Esophagus muscularis mucosa (tissue), 4 donors: ENCODE data around the gene RYR2. TPM values are rescaled to one million over a fixed set of nuclear protein-coding genes. Genes with fewer than 3 reads are reported as not detected.

Experiments used
- DNase-seq: peaks from one replicate; pipeline ENCODE4 v3.0.0-alpha.2; 2017; ENCODE audit errors: extremely low spot score
- H3K27ac ChIP-seq, 4 donors: fragments of 200-600 bp; sonication (generic); replicated peaks in 1 of 4; 1 replicate in 3 of 4; 2 replicates in 1 of 4; pipeline ENCODE4 v1.5.1; 2016 to 2019; ENCODE audit warnings: mild to moderate bottlenecking in 1 of 4
- H3K27me3 ChIP-seq, 4 donors: fragments of 200-600 bp; sonication (generic); one replicate each; pipeline versions ENCODE4 v1.5.1 to v1.6.0; 2016 to 2019
- H3K36me3 ChIP-seq, 4 donors: fragments of 200-600 bp; sonication (generic); one replicate each; pipeline ENCODE4 v1.5.1; 2016 to 2019
- H3K4me1 ChIP-seq, 4 donors: fragments of 200-600 bp; sonication (generic); one replicate each; pipeline ENCODE4 v1.5.1; 2016 to 2019
- H3K4me3 ChIP-seq, 4 donors: fragments of 200-600 bp; sonication (generic); 1 replicate in 2 of 4; 2 replicates in 2 of 4; pipeline ENCODE4 v1.5.1; 2016 to 2019; ENCODE audit warnings: mild to moderate bottlenecking in 4 of 4, moderate library complexity in 1 of 4
- H3K9me3 ChIP-seq, 4 donors: fragments of 200-600 bp; sonication (generic); 1 replicate in 3 of 4; 2 replicates in 1 of 4; pipeline ENCODE4 v1.5.1; 2016 to 2019
- EP300 ChIP-seq: sonication (generic); formaldehyde crosslinking; IDR thresholded peaks from one replicate; pipeline ENCODE4 v1.6.1; 2017; ENCODE audit warnings: antibody characterized with exemption
- POLR2A ChIP-seq: fragments of 450-650 bp; IDR thresholded peaks from one replicate; pipeline ENCODE4 v1.6.1; 2017; ENCODE audit warnings: antibody characterized with exemption, moderate library complexity, mild to moderate bottlenecking, low read depth
- POLR2AphosphoS5 ChIP-seq, 2 donors: sonication (generic); formaldehyde crosslinking; IDR thresholded peaks; one replicate each; pipeline ENCODE4 v1.6.1; 2017; ENCODE audit warnings: antibody characterized with exemption in 2 of 2
- WGBS: methylation state at CpG from one replicate; pipeline ENCODE4 v1.1.5; 2018; 5-methylcytosine and 5-hydroxymethylcytosine counted together
- intact Hi-C: fragments of 100-400 bp; cut with DNase I; formaldehyde crosslinking; loops from one replicate; pipeline ENCODE4 v1.15.1; 2023
- total RNA-seq, 4 donors: library from RNA; depleted of rRNA; stranded (reverse); fragments of >200 nt; gene quantifications; one replicate each; pipeline versions ENCODE4 v1.1.0 to v1.2.1, GENCODE V29; 2016
- TF ChIP-seq, protein P1 (sequence below), 3 experiments: fragments of 200-600 bp in 2 of 3; fragments of 450-650 bp in 1 of 3; sonication (generic) in 2 of 3; IDR thresholded peaks; one replicate each; pipeline ENCODE4 v1.5.1; 2017 to 2019; ENCODE audit warnings: antibody characterized with exemption in 3 of 3, mild to moderate bottlenecking in 2 of 3, moderate library complexity in 1 of 3

The RYR2 gene
- 10 to 100 TPM; 29.8 to 56.3 (median 38.9) TPM for total RNA-seq

DNA sequence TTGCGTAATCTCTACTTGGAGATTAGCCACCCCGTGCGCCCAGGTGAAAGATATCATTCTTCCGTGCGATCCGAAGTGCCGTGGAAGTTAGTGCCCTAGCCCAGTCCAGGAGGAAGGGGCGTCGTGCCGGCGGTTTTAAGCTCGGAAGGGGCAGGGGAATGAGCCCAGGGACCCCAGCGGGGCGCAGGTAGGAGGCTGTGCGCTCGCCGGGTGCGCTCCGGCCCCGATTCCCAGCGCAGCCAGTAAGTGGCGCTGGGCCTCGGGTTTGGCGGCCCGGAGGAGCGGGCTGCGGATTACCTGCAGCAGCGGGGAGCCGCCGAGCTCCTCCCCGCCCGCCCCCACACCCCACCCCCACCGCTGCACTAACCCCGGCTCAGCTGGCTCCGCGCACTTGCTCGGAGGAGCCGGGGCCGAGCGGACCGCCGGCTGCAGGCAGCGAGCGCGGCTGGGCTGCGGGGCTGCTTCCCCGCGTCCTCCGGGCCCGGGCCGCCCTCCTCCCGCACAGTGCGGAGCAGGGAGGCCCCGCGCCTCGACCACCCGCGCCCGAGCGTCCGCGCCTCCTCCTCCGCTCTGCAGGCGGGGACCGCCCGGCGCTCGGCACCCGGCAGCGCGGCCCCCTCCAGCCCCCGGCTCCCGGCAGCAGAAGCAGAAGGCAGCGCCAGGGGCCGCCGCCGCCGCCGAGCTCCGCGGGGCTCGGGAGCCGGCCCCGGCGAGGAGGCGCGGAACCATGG, at the start of gene RYR2:
RYR2 (plus strand) TSS at position 390 of the 731 bp plus-strand sequence; CDS start at position 728, 338 bp downstream.
- Histone ChIP-seq H3K27ac (peak within 1 kb of the TSS; percentile 85 to 93 (median 88)), H3K27me3 (peaks cover 0 to 18% (median 0%) of the 10 kb centered on the region in 4 donors), H3K4me3 (peak within 1 kb of the TSS; percentile 79 to 82 (median 80)), H3K36me3 (no peaks in the 10 kb centered on the region), H3K4me1 (peaks cover 0 to 54% (median 45%) of the 10 kb centered on the region in 4 donors), H3K9me3 (no peaks in the 10 kb centered on the region)
- 6% methylated on average over 17 of the region's 87 CpGs for WGBS
- TF ChIP-seq POLR2AphosphoS5 (IDR thresholded peaks at IDR 0.05) (peak; percentile 49 to 86), POLR2A (no peak), EP300 (no peak)
- TF ChIP-seq, protein P1, sequence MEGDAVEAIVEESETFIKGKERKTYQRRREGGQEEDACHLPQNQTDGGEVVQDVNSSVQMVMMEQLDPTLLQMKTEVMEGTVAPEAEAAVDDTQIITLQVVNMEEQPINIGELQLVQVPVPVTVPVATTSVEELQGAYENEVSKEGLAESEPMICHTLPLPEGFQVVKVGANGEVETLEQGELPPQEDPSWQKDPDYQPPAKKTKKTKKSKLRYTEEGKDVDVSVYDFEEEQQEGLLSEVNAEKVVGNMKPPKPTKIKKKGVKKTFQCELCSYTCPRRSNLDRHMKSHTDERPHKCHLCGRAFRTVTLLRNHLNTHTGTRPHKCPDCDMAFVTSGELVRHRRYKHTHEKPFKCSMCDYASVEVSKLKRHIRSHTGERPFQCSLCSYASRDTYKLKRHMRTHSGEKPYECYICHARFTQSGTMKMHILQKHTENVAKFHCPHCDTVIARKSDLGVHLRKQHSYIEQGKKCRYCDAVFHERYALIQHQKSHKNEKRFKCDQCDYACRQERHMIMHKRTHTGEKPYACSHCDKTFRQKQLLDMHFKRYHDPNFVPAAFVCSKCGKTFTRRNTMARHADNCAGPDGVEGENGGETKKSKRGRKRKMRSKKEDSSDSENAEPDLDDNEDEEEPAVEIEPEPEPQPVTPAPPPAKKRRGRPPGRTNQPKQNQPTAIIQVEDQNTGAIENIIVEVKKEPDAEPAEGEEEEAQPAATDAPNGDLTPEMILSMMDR (IDR thresholded peaks at IDR 0.05) = peak; percentile 68 to 90 (median 75)
- intact Hi-C loops = loop anchor here (10.0 kb wide), 1 partner anchor 343 kb away; no protein-coding TSS in a partner anchor
- no peak for DNase-seq

DNA sequence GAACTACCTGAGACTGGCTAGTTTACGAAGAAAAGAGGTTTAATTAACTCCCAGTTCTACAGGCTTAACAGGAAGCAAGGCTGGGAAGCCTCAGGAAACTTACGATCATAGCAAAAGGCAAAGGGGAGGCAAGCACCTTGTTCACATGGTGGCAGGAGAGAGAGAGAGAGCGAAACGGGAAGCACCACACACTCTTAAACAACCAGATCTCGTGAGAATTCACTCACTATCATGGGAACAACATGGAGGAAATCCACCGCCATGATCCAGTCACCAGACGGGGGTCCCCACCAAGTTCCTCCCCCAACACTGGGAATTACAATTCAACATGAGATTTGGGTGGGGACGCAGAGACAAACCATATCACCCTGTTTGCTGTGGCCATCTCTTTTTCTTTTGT, 49.5 kb upstream of the RYR2 start:
- H3K27me3 ChIP-seq = no peaks in the 10 kb centered on the region
- 90% methylated on average over 8 of the region's 8 CpGs for WGBS
- no peak overlapping the region for H3K27ac ChIP-seq
- no peaks in the 10 kb centered on the region for H3K36me3 ChIP-seq
- peaks cover 0 to 3% (median under 1%) of the 10 kb centered on the region in 4 donors for H3K4me1 ChIP-seq
- no peak overlapping the region for H3K4me3 ChIP-seq
- DNase-seq = no peak
- intact Hi-C loops = no loop called here
- TF ChIP-seq POLR2A = no peak
- TF ChIP-seq, protein P1 (IDR thresholded peaks at IDR 0.05) = no peak
- TF ChIP-seq POLR2AphosphoS5 (IDR thresholded peaks at IDR 0.05) = no peak
- TF ChIP-seq EP300 = no peak
- H3K9me3 ChIP-seq = peaks cover 0 to 20% (median 6%) of the 10 kb centered on the region in 4 donors

DNA sequence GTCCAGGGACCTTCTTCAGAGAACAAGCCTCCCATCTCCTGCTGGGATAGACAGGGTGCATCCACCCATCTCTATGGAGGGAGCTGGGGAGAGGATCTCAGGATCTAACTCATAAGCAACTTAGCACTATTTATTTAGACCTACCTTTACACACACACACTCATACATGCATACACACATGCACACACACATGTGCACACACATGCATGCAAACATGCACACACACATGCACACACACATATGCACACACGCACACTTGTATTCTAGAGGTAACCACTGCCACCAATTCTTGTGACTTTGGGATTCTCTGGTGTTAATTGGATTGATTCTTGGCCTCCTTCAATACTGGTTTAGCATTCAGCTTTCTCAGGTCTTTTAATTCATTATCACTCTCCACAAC, 47.5 kb upstream of the RYR2 start:
- peaks cover 0 to 18% (median 9%) of the 10 kb centered on the region in 4 donors for H3K4me1 ChIP-seq
- 71% methylated on average over 1 of the region's 1 CpG for WGBS
- H3K27me3 ChIP-seq = no peaks in the 10 kb centered on the region
- TF ChIP-seq, protein P1 (IDR thresholded peaks at IDR 0.05) = no peak
- TF ChIP-seq POLR2AphosphoS5 (IDR thresholded peaks at IDR 0.05) (no peak), POLR2A (no peak), EP300 (no peak)
- DNase-seq = peak; percentile 84
- intact Hi-C loops = no loop called here
- no peaks in the 10 kb centered on the region for H3K36me3 ChIP-seq
- no peak overlapping the region for H3K4me3 ChIP-seq
- H3K9me3 ChIP-seq = peaks cover 0 to 12% (median 5%) of the 10 kb centered on the region in 4 donors
- H3K27ac ChIP-seq = no peak overlapping the region

DNA sequence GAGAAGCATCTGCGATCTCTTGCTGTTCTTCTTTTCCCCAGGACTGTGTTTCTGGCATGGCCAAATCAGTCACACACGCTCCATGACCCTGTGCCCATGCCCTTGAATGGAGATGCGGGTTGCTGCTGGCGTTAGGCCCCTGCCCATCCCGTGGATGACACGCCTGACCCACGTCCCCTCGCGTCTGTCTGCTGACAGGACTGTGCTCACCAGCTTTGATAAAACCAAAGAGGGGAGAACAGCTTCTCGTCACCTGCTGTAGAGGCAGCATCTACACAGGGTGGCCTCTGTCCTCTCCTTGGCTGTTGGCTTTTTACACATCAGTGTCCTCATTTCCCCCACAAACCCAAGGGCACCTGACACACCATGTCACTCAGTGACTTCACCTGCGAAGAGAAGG, 44.6 kb upstream of the RYR2 start:
- peak overlapping the region; percentile 52 to 70 (median 60) for H3K27ac ChIP-seq
- intact Hi-C loops = no loop called here
- H3K27me3 ChIP-seq = no peaks in the 10 kb centered on the region

More for the DNA sequence above, 44.6 kb upstream of the RYR2 start:
- Histone ChIP-seq H3K36me3 (no peaks in the 10 kb centered on the region), H3K4me3 (no peak overlapping the region), H3K9me3 (no peaks in the 10 kb centered on the region), H3K4me1 (peaks cover 0 to 18% (median 9%) of the 10 kb centered on the region in 4 donors)
- TF ChIP-seq, protein P1 (IDR thresholded peaks at IDR 0.05) = no peak
- TF ChIP-seq EP300 (no peak), POLR2A (no peak), POLR2AphosphoS5 (IDR thresholded peaks at IDR 0.05) (no peak)
- WGBS = 93% methylated on average over 10 of the region's 11 CpGs
- DNase-seq = peak; percentile 78
